Left colon (tissue), 2 donors: ENCODE data around the gene PCSK7. TPM values are rescaled to one million over a fixed set of nuclear protein-coding genes. Genes with fewer than 3 reads are reported as not detected.

ENCODE experiments used
- ATAC-seq: fragments of 200-7000 bp; cut with Tn5 transposase; one replicate; pipeline ENCODE4 v1.9.1; 2020; ENCODE audit warnings: mild to moderate bottlenecking, moderate library complexity
- DNase-seq, 2 donors: peaks; one replicate each; pipeline ENCODE4 v3.0.0-alpha.2; 2020
- intact Hi-C, 2 donors: fragments of 100-400 bp; cut with DNase I in 1 of 2; cut with micrococcal nuclease in 1 of 2; formaldehyde crosslinking; loops; one replicate each; pipeline versions ENCODE4 v1.11.2 to v1.14.0; 2022; cut with DNase I, micrococcal nuclease
- total RNA-seq, 2 donors: library from RNA; stranded (reverse); fragmentation: NEBNext Ultra II Directional; extraction: Animal tissue kit (Norgen Biotek cat#: 25700); gene quantifications; one replicate each; pipeline ENCODE4 v1.2.1, GENCODE V29; 2021
- donor health status: DM: no; HTN: no; CAD: no.
- donor health status: DM: yes; HTN: yes; CAD: no.

The PCSK7 gene
- total RNA-seq, 2 donors from 2014 or later: 153 to 232 TPM

DNA sequence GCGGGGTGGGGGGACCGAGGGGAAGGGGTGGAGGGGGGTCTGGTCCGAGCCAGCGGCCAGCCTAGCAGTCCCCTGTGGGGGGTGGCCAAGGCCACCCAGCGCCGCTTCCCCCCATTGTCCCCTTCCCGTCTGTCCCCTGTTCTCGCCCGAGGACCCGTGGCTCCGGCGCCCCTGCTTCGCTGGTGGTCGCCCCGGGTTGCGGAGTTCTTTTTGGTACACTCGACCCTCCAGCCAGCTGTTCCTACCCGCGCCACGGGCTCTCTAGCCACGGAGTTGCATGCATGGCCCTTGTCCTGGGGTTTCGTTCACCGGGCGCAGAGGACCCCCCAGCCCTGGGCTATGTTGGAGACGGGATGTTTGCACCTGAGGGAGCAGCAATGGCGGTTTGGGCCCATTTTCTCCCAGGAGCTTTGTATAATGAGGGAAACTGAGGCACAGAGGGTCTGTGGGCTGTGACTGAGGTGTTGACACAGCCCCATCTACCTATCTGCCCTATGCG lies 1.1 kb upstream of the PCSK7 start:
- peak in 1 of 2 donors; percentile 48 for DNase-seq
- ATAC-seq: peak; percentile 15

DNA sequence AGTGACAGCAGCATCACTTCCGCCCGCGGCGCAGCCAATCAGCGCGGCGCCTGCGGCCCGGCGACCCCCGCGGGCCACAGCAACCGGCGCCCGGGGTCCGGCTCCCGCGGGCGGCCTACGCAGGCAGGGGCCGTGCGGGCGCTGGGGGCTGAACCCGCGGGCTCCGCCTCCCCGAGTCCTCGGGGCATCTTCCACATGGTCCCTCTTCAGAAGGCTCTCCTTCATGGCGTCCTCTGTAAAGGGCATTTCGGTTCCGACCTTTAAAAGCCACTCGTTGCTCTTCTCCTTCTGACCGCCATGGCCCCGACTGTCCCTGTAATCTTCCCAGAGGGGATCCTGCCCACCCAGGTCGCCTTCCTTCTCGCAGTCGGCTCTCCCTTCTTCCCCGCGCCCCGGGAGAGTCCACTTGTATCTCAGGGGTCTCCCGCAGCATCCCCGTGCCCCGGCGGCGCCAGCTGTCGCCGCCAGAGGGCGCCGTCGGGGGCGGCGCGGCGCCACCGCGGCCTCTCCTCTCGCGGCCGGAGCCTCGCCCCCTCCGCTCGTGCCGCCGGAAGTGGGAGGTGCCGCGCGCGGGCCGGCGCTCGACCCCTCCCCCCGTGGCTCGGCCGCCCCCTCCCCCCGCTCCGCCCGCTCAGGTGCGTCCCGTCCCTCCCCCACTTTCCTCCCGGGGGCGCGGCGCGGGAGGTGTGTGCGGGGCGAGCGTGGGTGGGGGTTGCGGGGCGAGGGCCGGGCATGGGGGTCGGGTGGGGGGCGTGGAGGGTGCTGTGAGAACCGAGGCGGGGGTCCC lies 412 bp upstream of the PCSK7 start, which contains the start of gene RNF214:
TSS of gene RNF214 (plus strand) at position 580 of the 787 bp plus-strand sequence. CDS start 1,602 bp downstream, outside the sequence.
- intact Hi-C loops: no loop called here
- DNase-seq: peak; percentile 64 to 80

More for the DNA sequence above, 1.1 kb upstream of the PCSK7 start:
- intact Hi-C loops: no loop called here

DNA sequence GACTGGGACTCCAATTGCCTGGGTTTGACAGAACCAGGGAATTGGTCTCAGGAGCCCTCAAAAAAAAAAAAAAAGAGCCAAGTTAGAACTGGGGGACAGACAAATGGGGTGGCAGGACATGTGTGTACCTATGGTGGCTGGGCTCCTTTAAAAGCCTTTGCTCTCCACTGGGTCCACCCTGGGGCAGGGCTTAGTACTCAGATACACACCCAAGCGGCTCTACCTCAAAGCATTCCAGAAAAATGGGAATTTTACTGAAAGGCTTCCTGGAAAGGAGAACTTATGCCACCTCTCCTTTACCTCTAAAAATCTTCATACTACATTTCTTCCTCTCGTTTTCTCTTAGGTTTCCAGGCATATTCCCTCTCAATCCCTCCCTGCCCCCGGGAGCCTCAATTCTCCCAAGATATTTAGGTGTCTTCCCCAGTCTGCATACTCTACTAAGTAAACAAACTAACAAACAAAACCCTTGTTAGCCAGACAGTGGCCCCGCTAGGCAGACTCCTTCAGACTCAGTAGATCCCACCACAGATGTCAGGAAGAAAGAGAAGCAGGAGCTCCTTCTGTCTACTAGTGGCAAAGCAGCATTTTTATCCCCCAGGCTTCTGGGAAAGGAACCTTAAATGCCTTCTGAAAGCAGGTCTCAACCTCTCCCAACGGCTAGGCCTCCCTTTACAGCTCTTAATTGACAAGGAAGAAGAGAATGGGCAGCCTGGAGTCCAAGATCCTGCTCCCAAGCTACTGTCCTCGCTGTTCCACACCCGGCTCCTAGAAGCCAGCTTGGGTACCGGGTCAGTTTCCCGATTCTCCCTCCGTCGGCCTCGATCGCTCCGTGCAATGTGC lies 653 bp downstream of the PCSK7 start:
- intact Hi-C loops: no loop called here
- ATAC-seq: peak; percentile 64
- DNase-seq: peak; percentile 58 to 67

More for the DNA sequence above, 412 bp upstream of the PCSK7 start, which contains the start of gene RNF214:
- ATAC-seq: peak; percentile 79

DNA sequence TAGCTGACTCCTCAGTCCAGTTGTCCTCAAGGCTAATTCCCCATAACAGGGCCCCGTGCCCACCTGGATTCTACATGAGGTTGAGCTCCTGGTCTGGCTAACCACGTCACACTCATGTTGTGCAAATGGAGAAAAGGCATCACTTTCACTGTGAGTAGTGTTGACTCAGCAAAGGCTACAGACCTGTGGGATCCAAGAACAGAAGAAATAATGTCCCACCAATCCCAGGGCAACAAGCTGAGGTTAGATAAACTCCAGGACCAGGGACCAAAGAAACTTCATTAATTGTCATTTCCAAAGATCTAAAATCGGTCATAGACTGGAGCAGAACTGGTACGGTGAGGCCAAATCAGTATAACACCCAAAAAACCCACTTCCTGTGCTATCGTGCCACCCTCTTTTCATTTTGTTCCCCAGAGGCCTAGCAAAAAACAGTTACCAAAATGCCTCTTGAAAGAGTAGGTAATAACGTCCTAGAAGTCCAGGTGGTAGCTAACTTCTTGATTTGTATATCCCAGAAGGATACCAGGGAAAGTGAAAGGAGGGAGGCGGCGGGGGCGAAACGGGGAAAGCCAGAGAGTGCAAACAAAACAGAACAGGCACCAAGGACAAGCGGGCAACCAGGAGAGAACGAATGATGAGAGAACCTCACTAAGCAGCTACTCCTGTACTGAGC lies 1.4 kb downstream of the PCSK7 start:
- ATAC-seq (no peak), DNase-seq (no peak)
- intact Hi-C loops: no loop called here

DNA sequence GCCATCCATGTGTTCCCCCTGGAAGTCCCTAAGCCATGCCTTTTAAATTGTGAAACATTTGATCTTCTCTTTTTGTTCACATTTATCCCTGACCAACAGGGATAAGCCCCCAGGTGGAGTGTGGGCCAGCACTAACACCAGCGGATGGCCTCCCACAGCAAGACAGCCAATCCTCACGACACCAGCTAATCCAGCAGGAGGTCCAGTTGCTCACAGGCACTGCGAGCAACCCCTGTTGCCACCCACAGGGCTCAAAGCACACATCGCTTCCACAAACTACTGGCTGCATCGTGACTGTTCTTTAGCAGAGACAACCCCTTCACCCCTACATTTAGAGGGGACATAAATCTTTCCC lies 2.0 kb downstream of the PCSK7 start:
- ATAC-seq (no peak), DNase-seq (no peak)
- intact Hi-C loops: loop anchor here (5.0 kb wide), 2 partner anchors 48 to 133 kb away; partner anchors contain the start of gene SIK3 (in 1 of the 2)

DNA sequence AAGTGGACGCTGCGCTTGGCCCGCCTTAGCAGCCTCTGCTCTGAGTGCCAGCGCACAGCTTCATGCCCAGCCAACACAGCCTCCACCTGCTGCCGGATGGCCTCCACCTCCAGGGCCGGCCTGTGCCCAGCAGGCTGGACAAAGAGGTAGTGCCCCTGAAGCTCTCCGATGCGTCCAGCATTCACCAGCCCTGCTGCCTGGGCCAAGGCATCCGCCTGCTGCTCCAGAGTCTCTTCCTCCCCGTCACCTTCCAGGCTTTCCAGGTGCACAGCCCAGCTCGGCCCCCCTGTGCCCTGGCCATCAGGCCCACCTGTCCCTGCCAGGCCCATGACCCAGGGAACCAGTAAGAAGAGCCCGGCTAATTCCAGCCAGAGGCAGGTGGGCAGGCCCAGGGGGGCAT lies 2.5 kb downstream of the PCSK7 start:
- intact Hi-C loops: loop anchor here (5.0 kb wide), 2 partner anchors 47 to 132 kb away; partner anchors contain the start of gene SIK3 (in 1 of the 2)
- ATAC-seq: no peak
- DNase-seq: no peak

DNA sequence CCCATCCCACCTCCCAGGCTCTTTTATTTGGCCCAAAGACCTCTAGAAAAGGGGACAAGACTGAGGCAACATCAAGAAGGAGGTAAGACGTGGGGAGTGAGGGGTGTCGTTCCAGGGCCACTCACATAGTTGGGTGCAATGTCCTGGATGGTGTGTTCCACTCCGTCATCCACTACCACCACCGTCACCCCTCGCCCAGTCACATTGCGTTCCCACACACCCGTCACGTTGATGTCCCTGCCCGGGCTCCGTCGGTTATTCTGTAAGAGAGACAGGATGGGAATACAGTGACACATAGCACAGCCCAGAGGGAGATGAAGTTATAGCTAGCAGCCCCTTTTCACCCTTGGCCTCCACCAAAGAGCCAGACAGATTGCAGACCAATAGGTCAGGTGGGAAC lies 3.8 kb downstream of the PCSK7 start:
- no peak for ATAC-seq
- no peak for DNase-seq
- intact Hi-C loops: loop anchor here (5.0 kb wide), 2 partner anchors 46 to 131 kb away; partner anchors contain the start of gene SIK3 (in 1 of the 2)

DNA sequence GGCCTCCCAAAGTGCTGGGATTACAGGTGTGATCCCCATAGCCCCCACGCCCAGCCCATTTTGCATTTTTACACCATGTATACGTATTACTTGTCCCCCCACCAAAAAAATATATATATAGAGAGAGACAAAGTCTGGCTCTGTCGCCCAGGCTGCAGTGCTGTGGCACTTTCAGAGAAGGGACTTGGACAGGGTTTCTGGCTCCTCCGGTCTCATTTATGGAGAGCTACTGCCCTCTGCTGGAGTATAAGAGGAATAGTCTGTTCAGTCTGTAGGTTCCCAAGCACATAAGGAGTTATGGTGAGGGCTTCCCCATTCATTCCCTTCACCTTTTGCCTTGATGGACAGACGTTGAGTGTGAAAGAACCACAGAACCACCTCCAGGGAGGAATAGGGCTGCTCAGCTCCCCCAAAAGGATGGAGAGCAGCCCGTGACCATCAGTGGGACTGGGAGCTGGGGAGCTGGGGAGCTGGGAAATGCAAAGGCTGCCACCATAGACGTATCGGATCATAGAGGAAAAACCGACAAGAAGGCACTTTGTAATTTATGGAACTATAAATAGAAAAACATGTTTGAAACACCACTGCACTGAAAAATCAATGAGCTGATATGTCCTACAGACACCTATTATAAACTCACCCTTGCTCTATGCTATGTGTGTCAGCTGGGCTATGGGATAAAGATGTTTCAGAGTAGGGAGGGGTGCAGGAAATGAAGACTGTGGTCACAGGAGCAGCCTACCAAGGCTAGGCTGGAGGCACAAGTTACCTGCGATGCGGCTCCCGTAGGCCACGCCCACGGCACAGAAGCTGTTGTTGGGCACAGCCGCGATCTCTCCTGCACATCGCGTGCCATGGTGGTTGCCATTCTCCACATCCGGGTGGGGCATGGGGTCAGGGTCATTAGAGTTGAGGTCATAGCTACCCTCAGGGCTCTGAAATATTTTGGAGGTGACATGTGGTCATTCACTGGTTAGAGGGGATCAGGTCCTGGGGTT lies 5.2 kb downstream of the PCSK7 start:
- peak in 1 of 2 donors; percentile 43 for DNase-seq
- intact Hi-C loops: loop anchor here (5.0 kb wide), 2 partner anchors 44 to 129 kb away; partner anchors contain the start of gene SIK3 (in 1 of the 2)
- peak; percentile 60 for ATAC-seq

DNA sequence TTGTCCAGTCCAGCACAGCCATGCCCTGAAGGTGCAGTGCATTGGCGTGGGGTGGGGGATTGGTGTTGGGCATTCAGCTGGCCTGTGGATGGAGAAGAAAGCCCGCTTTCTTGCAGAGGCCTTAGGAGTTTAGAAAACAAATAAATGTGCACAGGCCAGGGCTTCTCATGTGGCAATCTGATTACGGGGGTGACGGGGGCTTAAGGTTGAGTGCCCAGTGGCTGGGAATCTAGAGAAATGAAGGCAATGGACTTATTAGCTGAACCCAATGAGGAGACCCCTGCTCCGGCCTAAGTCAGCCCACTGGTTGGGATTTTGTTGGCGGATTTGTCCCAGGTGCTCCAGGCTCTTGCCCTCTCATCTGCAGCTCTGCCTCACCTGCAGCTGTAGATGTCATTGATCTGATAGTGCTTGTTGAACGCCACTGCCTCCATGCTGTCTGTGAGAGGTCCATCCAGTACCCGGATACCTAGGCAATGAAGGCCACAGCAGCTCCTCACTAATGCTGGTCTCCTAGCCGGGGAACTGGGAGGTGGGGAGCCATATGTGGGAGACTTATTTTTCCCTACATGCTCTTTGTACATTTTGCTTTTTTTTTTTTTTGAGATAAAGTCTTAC lies 6.2 kb downstream of the PCSK7 start:
- DNase-seq: peak in 1 of 2 donors; percentile 24
- intact Hi-C loops: loop anchor here (5.0 kb wide), 2 partner anchors 43 to 128 kb away; partner anchors contain the start of gene SIK3 (in 1 of the 2)
- ATAC-seq: no peak

DNA sequence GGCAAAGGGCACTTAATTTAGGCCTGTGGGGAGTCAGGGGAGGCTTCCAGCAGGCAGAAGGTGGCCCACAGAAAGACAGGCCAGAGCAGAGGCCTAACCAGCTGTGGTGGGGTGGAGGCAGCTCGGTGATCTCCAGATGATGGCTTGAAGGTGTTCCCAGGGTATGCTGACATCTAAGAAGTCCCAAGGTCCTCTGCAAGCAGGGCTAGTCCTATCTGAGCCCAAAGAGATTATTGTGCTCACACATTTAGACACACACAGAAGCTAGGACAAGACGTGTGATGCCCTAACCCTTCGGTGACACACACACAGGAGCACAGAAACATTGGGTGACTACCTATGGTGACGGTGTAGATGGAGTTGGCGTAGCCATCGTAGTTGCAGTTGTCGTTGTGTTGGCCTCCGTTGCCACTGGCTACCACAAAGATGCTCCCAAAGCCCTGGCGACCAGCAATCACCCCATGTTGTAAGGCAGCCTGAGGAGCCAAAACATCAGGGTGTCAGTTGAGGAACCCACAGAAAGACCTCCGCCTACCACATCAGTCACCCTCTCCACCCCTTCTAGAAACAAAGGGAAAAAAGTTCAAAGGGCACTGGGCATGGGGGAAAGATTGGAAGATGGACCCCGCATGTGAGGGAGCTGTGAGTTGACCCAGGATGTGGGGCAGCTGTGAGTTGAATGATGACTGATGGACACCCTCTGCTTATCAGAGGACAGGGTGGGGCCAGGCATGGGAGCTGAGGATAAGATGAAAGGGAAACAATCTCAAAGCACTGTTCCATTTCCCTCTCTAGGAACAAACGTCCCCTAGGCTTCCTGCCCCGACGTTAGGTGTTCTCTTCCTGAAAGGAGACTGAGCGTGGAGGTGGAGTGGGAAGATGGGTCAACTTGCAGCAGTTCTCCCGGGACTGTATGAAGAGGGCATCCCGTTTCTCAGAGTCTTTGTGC lies 7.9 kb downstream of the PCSK7 start:
- intact Hi-C loops: loop anchor here in 1 of 2 donors (5.0 kb wide), 1 partner anchor 42 kb away; no protein-coding TSS in a partner anchor
- DNase-seq (peak in 1 of 2 donors; percentile 32), ATAC-seq (peak; percentile 33)

DNA sequence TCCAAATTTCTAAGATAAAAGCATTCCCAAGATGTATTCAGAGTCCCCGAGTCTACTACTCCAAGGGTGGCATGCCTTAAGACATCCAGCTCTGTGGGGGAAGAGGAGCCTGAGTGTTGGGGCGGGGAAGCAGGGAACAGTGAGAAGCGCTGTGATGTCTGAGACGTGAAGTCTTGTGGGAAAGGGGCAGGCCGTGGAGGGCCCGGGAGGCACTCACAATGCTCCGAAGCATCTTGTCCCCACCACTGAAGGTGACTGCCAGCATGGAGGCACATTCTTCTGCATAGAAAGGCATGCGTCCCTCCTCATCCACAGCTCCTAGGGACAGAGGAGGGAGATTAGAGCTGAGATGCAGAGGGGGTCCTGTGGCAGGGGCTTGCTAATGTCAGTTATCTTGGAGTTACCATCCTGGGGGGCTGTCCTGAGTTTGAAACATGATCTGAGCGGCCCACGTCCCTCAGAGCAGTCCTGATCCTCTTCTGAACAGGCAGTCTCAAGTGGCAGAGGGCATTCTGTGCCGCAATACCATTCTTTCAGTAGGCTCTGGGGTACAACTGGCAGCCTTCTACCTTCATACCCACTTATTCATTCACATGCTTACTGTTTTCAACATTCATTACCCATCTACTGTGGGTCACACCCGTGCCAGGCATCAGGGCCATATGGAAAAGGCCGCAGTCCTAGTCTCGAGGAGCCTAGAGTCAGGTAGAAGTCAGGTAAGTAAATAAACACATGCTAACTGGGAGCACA lies 8.7 kb downstream of the PCSK7 start:
- ATAC-seq (no peak), DNase-seq (peak in 1 of 2 donors; percentile 24)
- intact Hi-C loops: loop anchor here in 1 of 2 donors (5.0 kb wide), 1 partner anchor 41 kb away; no protein-coding TSS in a partner anchor

DNA sequence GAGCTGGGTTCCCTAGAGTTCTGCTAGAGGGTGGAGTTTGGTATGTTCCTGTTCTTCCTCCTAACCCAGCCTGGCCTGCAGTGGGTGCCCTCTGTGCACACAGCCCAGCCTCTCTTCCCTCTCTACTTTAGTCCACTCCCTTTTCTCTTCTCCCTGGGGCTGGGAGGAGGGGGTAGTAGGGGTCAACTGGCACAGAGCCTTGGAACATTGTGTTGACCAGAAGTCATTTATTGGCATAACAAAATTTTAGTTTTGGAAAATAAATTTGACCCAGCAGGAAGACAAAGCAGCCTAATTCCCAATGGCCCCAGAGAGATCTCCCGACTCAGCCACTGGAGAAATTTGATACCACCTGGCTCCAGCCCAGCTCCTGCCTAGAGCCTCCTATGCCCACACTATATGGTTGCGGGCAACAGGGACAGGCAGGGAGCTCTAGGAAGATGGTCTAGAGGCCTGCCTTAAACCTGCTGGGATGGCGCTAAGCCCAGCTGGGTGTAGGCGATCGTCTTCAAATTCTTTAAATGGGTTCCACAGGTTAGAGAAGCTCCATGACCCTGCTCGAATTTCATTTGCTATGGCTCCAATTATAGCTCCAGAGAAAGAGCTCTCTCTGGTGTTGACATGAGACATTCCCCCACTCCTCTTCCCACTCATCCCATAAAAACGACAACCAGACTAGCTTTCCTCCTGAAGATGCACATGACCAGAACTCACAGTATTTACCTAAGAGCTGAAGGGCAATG lies 9.9 kb downstream of the PCSK7 start:
- intact Hi-C loops: loop anchor here in 1 of 2 donors (5.0 kb wide), 1 partner anchor 40 kb away; no protein-coding TSS in a partner anchor
- DNase-seq: peak; percentile 66 to 77

DNA sequence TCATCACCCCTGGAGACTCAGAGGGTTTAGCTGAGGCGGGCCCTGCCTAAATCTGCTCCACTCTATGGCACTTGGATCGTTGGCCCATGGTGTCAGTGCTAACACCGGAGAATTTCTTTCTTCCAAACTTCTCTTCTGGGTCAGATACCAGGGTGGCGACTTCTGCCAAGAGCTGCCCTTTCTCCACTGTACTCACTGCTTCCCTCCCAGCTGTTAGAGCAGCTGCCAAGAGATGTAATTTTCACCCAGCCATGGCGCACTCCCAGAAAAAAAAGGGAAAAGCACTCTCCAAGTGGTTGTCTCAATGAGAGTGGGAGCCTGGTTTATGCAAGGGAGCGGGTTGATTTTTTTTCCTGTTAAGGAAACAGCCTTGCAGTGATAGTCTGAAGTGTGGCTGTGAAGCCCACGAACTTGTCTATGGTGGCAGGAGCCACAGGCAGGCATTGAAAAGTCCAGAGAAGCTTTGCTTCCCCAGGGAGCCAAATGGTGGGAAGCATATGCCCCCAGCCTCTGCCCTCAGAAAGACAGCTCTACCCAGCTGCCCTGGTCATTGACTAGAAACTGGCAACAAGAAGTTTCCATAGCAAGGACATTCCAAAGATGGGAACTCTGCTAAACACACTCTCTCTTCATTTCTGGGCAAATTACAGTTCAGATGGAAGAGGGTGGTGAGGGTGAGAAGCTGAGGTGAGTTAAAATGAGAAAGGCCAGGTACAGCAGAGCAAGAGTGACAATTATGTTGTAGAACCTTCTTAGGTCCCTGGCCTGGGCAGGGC lies 10.7 kb downstream of the PCSK7 start:
- peak in 1 of 2 donors; percentile 67 for DNase-seq
- intact Hi-C loops: loop anchor here in 1 of 2 donors (5.0 kb wide), 1 partner anchor 39 kb away; no protein-coding TSS in a partner anchor
- ATAC-seq: no peak

More for the DNA sequence above, 9.9 kb downstream of the PCSK7 start:
- peak; percentile 63 for ATAC-seq
